IMR-90 (cell line): Measurements from ENCODE around the gene NETO2. TPM values are rescaled to one million over a fixed set of nuclear protein-coding genes. Genes with fewer than 3 reads are reported as not detected.
"Not testable (repeated sequence)": the region's sequence is repeated elsewhere in the genome, so short reads cannot be mapped to it uniquely, and the experiment has no call there.

Experiments
- ATAC-seq: fragments of 200-7000 bp; cut with Tn5 transposase; 2 replicates; pipeline ENCODE4 v1.9.1; 2020; ENCODE audit warnings: low read depth, mild to moderate bottlenecking, moderate library complexity
- BruUV-seq: library from RNA; stranded (reverse); fragments of 400-500 nt; replicated peaks from 2 replicates; lab custom pipeline; 2021; lab: Mats Ljungman, UMichigan
- CTCF ChIA-PET: fragments of 300-600 bp; formaldehyde crosslinking; extraction: SDS; loops from one replicate; lab custom pipeline; 2021; ENCODE audit warnings: antibody characterized with exemption; lab: Yijun Ruan, JAX
- POLR2A ChIA-PET: fragments of 300-600 bp; sonication (Branson Sonifier 250); formaldehyde crosslinking; loops from one replicate; lab custom pipeline; 2022; ENCODE audit warnings: antibody characterized with exemption; ENCODE audit not compliant: unreplicated experiment; lab: Charles Lee
- DNase-seq: peaks from one replicate; pipeline ENCODE4 v3.0.0; 2013
- H2AFZ ChIP-seq: replicated peaks from 2 replicates; pipeline ENCODE3; 2013; ENCODE audit warnings: low read length, mild to moderate bottlenecking; ENCODE audit not compliant: poor library complexity
- H2AK5ac ChIP-seq: 2 replicates; pipeline ENCODE4 v1.6.1; 2013; ENCODE audit warnings: low read depth, low read length, inconsistent platforms
- H2AK9ac ChIP-seq: replicated peaks from 2 replicates; pipeline ENCODE3; 2013; ENCODE audit warnings: mild to moderate bottlenecking, low read depth, low read length, moderate library complexity; ENCODE audit not compliant: poor library complexity
- H2BK120ac ChIP-seq: 2 replicates; pipeline ENCODE4 v1.6.1; 2013; ENCODE audit warnings: low read depth, low read length, inconsistent platforms
- H2BK15ac ChIP-seq: 3 replicates; pipeline ENCODE4 v1.6.1; 2013; ENCODE audit warnings: low read depth, low read length, inconsistent platforms
- H2BK20ac ChIP-seq: 2 replicates; pipeline ENCODE4 v1.6.1; 2013; ENCODE audit warnings: low read depth, mild to moderate bottlenecking, inconsistent platforms, low read length, moderate library complexity
- H2BK5ac ChIP-seq: 2 replicates; pipeline ENCODE4 v1.6.1; 2013; ENCODE audit warnings: mild to moderate bottlenecking, low read depth, low read length, inconsistent platforms; ENCODE audit not compliant: poor library complexity, severe bottlenecking
- H3K14ac ChIP-seq: replicated peaks from 2 replicates; pipeline ENCODE4 v1.6.1; 2013; ENCODE audit warnings: low read depth, low read length, inconsistent platforms
- H3K18ac ChIP-seq: 2 replicates; pipeline ENCODE4 v1.6.1; 2013; ENCODE audit warnings: low read depth, low read length, control low read depth
- H3K23ac ChIP-seq: 2 replicates; pipeline ENCODE4 v1.6.1; 2013; ENCODE audit warnings: low read depth, low read length, inconsistent platforms
- H3K27ac ChIP-seq: 2 replicates; pipeline ENCODE4 v1.5.1; 2013; ENCODE audit warnings: mild to moderate bottlenecking, control low read depth, low read length; ENCODE audit not compliant: insufficient read depth
- H3K27me3 ChIP-seq: 2 replicates; pipeline ENCODE4 v1.6.1; 2013; ENCODE audit warnings: low read length; ENCODE audit not compliant: control insufficient read depth, insufficient read depth
- H3K36me3 ChIP-seq: 2 replicates; pipeline ENCODE4 v1.6.1; 2013; ENCODE audit warnings: low read length, mixed read lengths; ENCODE audit not compliant: control insufficient read depth, insufficient read depth
- H3K4ac ChIP-seq: 2 replicates; pipeline ENCODE4 v1.6.1; 2013; ENCODE audit warnings: low read depth, low read length, inconsistent platforms
- H3K4me1 ChIP-seq: 2 replicates; pipeline ENCODE4 v1.6.1; 2013; ENCODE audit warnings: low read length, mixed read lengths; ENCODE audit not compliant: control insufficient read depth, insufficient read depth
- H3K4me2 ChIP-seq: 2 replicates; pipeline ENCODE4 v1.6.1; 2013; ENCODE audit warnings: low read depth, mild to moderate bottlenecking, control low read depth, low read length, moderate library complexity
- H3K4me3 ChIP-seq: 2 replicates; pipeline ENCODE4 v1.5.1; 2013; ENCODE audit warnings: low read depth, mild to moderate bottlenecking, control low read depth, low read length, moderate library complexity; ENCODE audit not compliant: insufficient read depth
- H3K56ac ChIP-seq: 2 replicates; pipeline ENCODE4 v1.6.1; 2013; ENCODE audit warnings: low read length, inconsistent platforms; ENCODE audit not compliant: insufficient read depth; ENCODE audit errors: extremely low read depth
- H3K79me1 ChIP-seq, 2 experiments: 2 replicates each; pipeline ENCODE4 v1.6.1; 2013; ENCODE audit warnings: low read length in 2 of 2, inconsistent platforms in 1 of 2, low read depth in 1 of 2
- H3K9ac ChIP-seq: 2 replicates; pipeline ENCODE4 v1.6.1; 2013; ENCODE audit warnings: low read depth, low read length, control low read depth
- H3K9me1 ChIP-seq: 2 replicates; pipeline ENCODE4 v1.6.1; 2013; ENCODE audit warnings: low read length, inconsistent platforms; ENCODE audit not compliant: insufficient read depth
- H3K9me3 ChIP-seq: 2 replicates; pipeline ENCODE4 v1.6.1; 2013; ENCODE audit warnings: low read length; ENCODE audit not compliant: control insufficient read depth, insufficient read depth
- H4K20me1 ChIP-seq: 2 replicates; pipeline ENCODE4 v1.6.1; 2013; ENCODE audit warnings: low read length, inconsistent platforms; ENCODE audit not compliant: insufficient read depth
- H4K5ac ChIP-seq: 2 replicates; pipeline ENCODE4 v1.6.1; 2013; ENCODE audit warnings: mild to moderate bottlenecking, low read depth, low read length, control low read depth
- H4K8ac ChIP-seq, 2 experiments: 2 replicates each; pipeline ENCODE4 v1.6.1; 2013; ENCODE audit warnings: low read depth in 2 of 2, low read length in 2 of 2, control low read depth in 1 of 2, inconsistent platforms in 1 of 2
- H4K91ac ChIP-seq: 2 replicates; pipeline ENCODE4 v1.6.1; 2013; ENCODE audit warnings: low read depth, low read length, inconsistent platforms; ENCODE audit not compliant: insufficient read depth
- WGBS, 2 experiments: methylation state at CpG; one replicate each; pipeline versions ENCODE4 v1.1.5 to v1.1.7; 2013; ENCODE audit warnings: missing lambda C conversion rate in 2 of 2; ENCODE audit not compliant: insufficient read length in 1 of 2; ENCODE audit errors: extremely low coverage in 2 of 2; 5-methylcytosine and 5-hydroxymethylcytosine counted together
- dilution Hi-C: fragments of 300-500 bp; cut with HindIII; formaldehyde crosslinking; loops from one replicate; pipeline ENCODE4 v1.14.3; 2018; ENCODE audit warnings: low sequenced_read_pairs; ENCODE audit not compliant: unreplicated experiment
- in situ Hi-C: fragments of 300-500 bp; cut with MboI; formaldehyde crosslinking; loops from 3 replicates; pipeline ENCODE4 v1.14.3; 2019; ENCODE audit warnings: low sequenced_read_pairs, inconsistent platforms, mixed read lengths
- intact Hi-C: fragments of 100-400 bp; cut with micrococcal nuclease; formaldehyde crosslinking; loops from 2 replicates; pipeline ENCODE4 v1.10.0; 2022
- polyA plus RNA-seq, 3 experiments: library from polyadenylated mRNA; depleted of rRNA; stranded (reverse); fragments of >200 nt; gene quantifications; 2 replicates each; pipeline ENCODE4 v1.2.3, GENCODE V29; 2012; ENCODE audit warnings: low replicate concordance in 1 of 3
- total RNA-seq: library from RNA; depleted of rRNA; stranded (reverse); fragments of >200 nt; gene quantifications from 2 replicates; pipeline ENCODE4 v1.2.3, GENCODE V29; 2012

NETO2 gene
- total and polyA plus RNA-seq, 2 of the 4 experiments (the other 2 are of a cell fraction), result 38.5 to 39.3 TPM

DNA sequence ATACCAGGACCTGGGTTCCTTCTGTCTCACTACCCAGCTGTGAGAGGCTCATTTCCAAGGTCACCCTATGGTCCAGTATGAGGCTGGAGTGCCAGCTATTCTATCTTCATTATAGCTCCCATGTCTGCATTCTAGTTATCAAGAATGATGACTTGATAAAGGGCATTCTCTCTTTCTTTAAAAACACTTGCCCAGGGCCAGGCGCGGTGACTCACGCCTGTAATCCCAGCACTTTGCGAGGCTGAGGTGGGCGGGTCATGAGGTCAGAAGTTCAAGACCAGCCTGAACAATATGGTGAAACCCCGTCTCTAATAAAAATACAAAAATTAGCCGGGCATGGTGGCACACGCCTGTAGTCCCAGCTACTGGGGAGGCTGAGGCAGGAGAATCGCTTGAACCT lies 5.8 kb downstream of the NETO2 start:
- in situ Hi-C loops, result loop anchor here (5.0 kb wide), 1 partner anchor 1024 kb away; no protein-coding TSS in a partner anchor

More for the DNA sequence above, 5.8 kb downstream of the NETO2 start:
- ATAC-seq, H3K4ac ChIP-seq, H3K56ac ChIP-seq, H4K91ac ChIP-seq, H3K27me3 ChIP-seq, H2BK120ac ChIP-seq, H4K8ac ChIP-seq, H3K36me3 ChIP-seq, H3K9me3 ChIP-seq, H2AFZ ChIP-seq, H3K23ac ChIP-seq, H4K20me1 ChIP-seq, H3K9me1 ChIP-seq, H2BK15ac ChIP-seq, H2AK9ac ChIP-seq, H2BK5ac ChIP-seq, DNase-seq, H4K5ac ChIP-seq, H3K4me1 ChIP-seq, H3K27ac ChIP-seq, H2AK5ac ChIP-seq, dilution Hi-C loops, H3K4me2 ChIP-seq, H3K4me3 ChIP-seq, H3K18ac ChIP-seq, H2BK20ac ChIP-seq, H3K9ac ChIP-seq, BruUV-seq, H3K14ac ChIP-seq, POLR2A ChIA-PET: not testable (repeated sequence)
- CTCF ChIA-PET, result interaction anchor here (0.6 kb wide), 1 partner anchor 61 kb away, joined by 4 read pairs; no protein-coding TSS in a partner anchor
- no CpG with 5 or more reads among the region's 9 CpGs for WGBS, 2 experiments
- intact Hi-C loops, result loop anchor here (10.0 kb wide), 1 partner anchor 1407 kb away; no protein-coding TSS in a partner anchor
- peaks cover 11 to 38% of the 10 kb centered on the region in 2 experiments for H3K79me1 ChIP-seq
